ENCODE results near the gene NAT8L.

Gene NAT8L

DNA sequence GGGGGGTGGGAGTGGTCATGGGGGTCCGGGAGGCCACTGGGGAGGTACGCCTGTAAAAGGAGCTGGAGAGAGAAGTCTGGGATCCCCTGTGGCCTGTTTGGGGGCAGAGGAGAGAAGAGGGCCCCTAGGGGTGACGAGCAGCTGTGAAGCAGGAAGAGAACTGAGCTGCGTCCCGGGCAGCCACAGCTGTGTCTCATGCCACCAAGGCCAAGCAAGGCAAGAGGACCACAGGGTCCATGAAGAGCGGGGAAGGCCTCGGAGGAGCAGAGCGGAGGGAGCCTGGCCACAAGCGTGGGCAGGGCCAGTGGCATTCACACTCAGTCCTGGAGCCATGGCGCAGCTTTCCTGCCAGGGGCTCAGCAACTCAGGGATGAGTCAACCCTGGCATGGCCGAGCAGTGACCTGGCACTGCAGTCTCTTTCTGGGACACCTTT, 13.6 kb upstream of the NAT8L start:
- peak in 1 of 14 donors; percentile 64 for DNase-seq

DNA sequence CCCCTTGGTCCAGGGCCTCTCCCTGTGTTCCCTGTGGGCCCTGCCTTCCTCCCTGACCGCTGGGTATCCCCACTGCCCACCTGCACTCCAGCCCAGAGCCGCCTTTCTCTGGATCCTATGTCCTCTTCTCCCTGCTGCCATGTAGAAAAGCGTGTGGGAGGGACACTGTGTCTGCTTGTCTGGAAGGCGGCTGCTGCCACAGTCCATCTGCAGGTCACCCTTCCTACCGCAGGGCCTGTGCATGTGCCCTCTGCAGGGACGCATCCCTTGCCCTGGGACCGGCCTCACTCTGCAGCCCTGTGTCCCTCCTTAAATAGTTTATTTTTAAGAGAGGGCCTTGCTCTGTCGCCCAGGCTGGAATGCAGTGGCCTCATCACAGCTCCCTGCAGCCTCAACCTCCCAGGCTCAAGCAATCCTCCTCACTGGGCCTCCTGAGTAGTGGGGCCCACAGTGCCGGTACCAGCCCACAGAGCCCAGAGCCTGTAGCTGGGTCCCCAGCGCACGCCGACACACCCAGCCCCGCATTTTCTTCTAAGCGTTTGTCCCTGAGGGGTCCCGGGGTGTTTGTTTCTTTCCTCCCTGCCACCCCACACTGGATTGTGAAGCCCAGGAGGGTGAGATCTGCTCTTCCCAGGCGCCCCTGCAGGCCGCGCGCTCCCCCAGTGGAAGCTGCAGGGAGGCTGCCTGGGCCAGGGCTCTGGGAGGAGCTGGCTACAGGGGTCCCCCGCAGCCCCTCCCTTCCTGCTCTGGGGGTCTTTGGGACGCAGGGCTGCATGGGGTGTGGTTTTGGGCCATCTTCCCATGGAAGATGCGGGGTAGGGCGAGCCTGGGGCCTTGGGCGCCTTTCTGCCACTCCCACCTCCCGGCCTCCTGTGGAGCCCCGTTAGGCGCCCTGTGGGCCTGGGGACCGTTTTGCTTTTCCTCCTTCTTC, 12.8 kb upstream of the NAT8L start:
- no peak for DNase-seq

DNA sequence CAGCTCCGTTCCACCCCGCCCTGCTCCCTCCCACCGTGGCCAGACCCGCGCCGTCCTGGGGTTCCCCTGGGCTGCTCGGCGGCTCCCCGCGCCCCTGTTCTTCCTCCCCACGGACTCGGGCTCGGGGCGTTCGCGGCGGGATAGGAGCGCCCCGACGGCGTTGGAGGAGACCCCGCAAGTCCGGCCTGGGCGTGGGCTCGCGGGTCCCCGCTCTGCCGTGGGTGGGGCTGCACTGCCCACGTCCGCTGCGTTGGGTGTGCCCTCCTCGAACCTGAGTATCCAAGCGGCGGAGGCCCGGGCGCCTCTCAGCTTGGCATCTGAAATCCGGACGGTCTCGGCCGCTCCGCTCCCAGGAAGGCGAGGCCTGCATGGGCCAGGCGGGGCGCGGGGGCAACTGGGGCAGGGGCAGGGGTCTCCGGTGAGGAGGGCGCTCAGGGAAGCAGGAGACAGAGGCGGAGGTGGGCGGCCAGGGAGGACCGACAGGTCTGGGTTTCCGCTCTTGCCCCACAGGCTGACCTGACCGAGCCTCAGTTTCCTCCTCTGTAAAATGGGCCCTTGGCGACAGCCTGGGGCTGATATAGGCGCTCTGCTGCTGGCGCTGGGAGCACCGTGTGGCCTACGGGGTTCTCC, 12.0 kb upstream of the NAT8L start:
- no peak for DNase-seq

DNA sequence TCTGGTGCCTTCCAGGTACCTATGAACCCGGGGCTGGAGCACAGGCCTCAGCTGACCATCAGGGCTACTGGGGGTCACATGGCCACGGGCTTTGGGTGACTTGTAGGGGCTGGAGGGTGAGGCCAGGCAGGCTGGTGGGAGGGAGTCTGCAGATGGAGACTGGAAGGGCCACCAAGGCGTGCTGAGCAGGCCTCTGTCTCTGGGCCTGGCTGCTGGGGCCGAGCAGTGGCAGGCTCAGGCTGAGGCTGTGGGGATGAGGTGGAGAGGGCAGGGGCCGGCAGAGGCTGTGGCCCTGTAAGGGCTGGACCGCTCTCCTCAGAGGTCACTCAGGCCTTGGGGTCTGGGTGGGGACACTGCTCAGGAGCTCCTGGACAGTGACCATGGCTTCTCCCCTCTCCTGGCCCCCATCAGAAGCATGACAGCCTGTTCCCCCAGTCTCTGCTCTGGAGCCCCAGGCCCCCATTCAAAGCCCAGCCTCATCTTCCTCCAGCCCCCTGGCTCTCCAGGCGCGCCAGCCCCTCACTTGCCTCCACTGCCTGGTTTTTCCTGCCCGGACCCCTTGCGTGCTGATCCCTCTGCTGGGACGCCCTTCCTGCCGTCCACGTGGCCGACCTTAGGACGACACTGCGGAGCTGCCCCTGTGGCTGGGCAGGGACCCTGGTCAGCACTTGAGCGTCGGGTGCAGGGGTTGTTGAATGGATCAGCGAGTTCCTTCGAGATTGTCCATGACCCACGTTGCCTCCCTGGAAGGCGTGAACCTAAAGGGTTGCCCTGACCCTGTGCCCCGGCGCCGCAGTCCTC, 11.1 kb upstream of the NAT8L start:
- no peak for DNase-seq

DNA sequence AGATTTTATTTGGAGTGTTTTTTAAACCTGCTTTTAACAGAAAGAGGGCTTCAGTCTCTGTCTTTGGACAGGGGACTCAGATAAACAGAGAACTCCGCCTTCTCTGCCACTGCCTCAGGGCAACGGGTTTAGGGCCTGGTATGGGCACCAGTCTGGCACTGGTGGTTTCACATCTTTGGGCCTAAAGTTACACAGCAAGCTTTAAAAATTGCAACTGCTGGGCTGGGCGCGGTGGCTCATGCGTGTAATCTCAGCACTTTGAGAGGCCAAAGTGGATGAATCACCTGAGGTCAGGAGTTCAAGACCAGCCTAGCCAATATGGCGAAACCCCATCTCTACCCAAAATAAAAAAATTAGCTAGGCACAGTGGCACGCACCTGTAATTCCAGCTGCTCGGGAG, 10.3 kb upstream of the NAT8L start:
- no peak for DNase-seq

DNA sequence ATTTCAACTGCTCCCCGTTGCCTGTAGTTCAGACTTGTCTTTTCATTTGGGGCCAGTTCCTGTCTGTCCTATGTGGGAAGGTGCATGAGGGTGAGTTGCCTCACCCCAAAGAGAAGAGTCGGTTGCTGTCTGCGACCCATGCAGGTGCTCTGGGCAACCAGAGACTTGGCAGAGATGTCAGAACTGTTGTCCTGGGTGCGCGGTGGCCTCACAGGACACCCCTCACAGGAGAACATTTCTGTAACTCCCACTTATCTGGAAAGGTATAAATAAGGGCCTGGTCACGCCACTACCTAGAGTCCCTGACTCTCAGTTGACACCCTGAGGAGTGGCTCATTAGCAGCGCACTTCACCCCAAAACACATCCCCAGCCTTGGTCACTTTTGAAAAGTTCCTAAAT, 9.7 kb upstream of the NAT8L start:
- DNase-seq: no peak

DNA sequence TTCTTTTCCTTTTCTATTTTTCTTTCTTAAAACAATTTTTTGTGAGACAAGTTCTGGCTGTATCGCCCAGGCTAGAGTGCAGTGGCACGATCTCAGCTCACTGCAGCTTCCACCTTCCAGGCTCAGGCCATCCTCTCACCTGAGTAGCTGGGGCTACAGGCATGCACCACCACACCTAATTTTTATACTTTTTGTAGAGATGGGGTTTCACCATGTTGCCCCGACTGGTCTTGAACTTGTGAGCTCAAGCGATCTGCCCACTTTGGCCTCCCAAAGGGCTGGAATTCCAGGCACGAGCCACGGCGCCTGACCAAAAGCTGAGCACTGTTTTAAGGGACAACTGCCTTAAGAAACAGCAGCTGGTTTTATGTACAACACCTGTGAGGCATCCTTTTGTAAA, 9.3 kb upstream of the NAT8L start:
- no peak for DNase-seq

DNA sequence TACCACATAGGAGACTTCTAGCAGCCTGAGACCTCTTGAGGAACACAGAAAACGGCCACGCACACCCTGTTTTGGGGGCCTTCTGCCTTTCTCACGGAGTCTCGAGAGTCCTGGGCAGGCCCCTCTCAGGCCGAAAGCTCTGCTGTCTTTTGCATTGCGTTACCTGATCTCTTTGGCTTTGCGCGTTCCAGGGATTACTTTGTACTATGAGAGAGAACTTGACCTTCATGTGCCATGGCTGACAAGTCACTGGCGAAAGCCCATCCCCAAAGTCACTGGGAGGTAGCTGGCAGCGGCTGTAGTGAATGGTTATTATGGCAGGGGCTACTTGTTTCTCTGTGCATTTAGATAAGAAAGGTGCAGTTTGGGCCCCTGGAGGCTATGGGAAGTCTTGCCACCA, 8.0 kb upstream of the NAT8L start:
- DNase-seq: no peak

DNA sequence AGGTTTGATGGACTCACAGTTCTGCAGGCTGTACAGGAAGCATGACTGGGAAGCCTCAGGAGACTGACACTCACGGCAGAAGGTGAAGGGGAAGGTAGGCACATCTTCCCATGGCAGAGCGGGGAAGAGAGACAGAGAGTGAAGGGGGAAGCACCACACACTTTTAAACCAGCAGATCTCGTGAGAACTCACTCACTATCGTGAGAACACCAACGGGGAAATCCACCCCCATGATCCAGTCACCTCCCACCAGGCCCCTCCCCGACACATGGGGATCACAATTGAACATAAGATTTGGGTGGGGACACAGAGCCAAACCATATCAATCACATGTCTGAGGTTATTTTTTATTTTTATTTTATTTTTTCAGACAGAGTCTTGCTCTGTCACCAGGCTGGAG, 4.9 kb upstream of the NAT8L start:
- DNase-seq: no peak

DNA sequence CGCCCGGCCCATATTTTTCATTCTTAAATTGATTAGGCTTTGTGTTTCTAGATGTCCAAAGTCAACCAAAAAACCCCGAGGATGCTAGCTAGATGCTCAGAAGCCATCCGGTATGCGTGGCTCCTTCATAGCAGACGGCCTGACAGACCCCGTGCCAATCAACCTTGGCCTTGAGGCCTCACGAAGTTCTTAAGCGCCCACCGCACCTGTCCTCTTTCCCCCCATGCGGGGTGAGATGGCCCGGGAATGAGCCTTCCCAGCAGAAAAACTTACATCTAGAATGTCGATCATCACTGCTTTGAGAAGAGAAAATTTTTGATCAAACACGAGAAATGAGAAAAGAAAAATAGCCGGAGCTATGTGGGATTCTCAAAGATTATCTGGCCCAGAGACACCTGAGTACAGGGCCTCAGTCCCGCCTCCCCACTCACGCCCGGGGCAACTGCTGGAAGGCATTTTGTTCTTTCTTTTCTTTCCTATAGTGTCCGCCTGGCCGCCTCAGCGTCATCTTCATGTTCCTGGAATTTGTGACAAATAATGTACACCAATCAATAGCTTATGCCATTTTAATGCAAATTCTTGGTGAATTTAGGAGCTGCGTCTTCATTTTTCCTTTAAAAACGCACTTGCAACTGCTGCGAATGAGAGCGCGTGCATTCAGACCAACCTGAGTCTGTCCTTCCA, 1.6 kb upstream of the NAT8L start:
- no peak for DNase-seq

DNA sequence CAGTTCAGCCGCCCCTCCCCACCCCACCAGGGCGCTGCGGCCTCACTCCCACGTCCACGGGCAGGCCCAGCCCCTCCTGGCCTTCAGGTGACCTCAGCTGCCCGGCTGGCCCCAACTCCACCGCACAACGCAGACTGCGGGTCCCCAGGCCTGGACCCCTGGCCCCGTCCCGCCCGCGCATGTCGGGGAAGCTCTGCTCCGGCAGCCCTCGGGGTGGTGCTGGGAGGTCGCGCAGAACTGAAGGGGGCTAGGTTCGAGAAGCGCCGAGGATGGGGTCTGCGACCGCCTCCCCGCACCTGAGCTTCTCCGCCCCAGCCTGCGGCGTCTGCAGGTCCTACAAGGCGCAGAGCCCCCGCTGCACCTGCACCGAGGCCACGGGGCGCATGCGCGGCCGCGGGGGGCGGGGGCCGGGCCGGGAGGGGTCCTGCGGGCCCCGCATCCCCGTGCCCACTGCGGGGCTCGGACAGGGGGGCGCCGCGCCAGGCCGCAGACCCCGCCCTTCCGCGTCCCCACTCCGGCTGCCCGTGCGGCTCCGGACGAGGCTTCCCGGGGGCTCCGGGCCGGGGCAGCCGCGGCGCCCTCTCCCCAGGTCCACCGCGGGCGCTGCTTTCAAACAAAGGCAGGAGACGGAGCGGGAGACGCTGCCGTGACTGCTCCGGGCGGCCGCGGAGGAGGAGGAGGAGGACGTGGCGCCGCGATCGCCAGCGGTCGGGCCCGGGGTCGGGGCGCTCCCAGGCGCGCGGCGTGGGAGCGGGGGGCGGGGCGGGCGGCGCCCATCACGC, 672 bp upstream of the NAT8L start:
- DNase-seq: peak in 6 of 14 donors; percentile 27 to 81 (median 50)

DNA sequence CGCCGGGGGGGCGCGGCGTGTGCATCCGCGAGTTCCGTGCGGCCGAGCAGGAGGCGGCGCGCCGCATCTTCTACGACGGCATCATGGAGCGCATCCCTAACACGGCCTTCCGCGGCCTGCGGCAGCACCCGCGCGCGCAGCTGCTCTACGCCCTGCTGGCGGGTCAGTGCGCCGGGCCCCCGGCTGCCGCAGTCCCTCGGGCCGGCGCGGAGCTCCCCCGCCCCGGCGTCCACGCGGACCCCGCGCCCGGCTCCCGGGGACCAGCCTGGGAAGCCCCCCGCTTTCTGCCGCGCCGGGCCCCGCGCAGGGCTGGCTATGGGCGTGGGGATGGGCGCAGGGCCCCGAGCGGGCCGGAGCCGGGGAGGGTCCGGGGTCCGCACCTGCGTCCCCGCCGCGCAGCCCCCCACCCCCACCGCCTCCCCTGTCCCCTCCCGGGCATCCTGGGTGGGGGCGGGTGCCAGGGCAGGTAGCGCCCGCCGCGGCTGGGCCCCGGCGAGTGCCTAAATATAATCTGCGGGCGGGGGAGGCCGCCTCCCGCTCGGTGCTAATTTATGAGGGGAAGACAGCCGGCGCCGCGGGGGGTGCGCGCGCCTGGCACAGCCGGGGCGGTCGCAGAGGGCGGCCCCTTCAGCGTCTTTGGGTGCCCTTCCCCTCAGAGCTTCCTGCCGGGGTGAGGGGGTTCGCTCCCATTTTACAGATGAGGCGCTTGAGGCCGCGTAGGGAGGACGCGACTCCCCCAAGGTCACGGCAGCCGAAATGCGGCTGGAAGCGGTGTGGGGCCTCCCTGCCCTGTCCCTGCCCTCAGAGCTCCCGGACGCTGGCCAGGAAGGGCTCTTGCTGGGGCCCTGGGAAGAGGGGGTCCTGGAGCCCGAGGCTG, 837 bp downstream of the NAT8L start:
- no peak for DNase-seq

DNA sequence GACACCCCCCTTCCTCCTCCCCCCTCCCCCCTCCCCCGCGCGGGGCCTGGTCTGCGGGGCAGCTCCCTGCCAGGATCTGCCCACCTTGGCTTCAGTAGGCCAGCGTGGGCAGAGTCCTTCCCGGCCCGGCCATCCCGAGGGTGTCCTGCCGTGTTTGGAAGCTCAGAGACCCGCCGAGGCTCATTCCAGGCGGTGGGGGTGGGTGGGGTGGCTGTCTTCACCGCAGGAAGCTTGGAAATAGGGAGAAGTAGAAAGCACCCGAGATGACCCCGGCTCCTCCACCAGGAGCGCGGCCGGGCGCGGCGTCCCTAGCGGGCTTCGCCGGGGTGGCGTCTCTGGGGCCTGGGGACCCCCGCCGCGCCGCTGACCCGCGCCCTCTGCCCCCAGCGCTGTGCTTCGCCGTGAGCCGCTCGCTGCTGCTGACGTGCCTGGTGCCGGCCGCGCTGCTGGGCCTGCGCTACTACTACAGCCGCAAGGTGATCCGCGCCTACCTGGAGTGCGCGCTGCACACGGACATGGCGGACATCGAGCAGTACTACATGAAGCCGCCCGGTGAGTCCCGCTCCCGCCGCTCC, 1.6 kb downstream of the NAT8L start:
- DNase-seq: peak in 1 of 14 donors; percentile 41

DNA sequence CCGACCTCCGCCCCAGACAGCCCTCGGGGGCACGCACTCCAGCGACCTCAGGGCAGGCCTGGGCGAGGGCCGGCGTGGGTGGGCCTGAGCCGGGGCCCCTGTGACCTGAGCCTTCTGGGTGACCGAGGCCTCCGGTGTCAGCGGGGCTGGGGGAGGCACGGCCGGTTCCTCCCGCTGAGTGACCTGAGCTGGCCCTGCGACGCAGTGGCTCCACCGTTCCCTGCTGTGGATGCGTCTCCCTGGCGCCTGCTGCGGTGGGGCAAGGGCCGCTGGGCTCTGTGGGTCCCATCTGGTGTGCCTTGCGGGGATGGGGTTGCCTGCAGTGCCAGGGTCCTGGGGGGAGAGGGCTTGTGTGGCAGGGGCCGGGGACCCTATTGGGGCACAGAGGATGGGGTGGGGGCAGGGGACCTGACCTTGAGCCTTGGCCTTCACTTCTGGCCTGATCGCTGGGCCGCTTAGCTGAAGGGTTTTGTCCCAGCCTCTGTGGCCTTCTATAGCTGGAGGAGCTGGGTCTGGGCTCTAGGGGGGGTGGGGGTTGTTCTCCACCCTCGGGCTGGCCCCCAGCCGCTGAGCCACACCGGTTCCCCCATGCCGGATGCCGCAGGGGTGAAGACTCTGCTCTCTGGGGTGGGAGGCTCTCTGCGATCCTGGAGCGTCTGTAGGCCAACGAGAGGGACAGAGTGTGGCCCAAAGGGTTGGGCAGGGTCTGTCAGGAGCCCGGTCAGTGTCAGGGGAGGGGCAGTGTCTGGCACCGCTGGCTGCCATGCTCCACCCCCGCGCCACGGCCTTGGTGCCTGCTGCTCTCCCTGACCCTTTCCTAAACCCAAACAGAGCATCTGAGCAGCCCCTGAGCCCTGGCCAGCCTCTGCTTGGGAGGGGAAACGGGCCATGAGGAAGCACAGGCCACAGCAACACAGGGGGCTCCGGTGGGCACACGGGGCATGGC, 2.3 kb downstream of the NAT8L start:
- no peak for DNase-seq

DNA sequence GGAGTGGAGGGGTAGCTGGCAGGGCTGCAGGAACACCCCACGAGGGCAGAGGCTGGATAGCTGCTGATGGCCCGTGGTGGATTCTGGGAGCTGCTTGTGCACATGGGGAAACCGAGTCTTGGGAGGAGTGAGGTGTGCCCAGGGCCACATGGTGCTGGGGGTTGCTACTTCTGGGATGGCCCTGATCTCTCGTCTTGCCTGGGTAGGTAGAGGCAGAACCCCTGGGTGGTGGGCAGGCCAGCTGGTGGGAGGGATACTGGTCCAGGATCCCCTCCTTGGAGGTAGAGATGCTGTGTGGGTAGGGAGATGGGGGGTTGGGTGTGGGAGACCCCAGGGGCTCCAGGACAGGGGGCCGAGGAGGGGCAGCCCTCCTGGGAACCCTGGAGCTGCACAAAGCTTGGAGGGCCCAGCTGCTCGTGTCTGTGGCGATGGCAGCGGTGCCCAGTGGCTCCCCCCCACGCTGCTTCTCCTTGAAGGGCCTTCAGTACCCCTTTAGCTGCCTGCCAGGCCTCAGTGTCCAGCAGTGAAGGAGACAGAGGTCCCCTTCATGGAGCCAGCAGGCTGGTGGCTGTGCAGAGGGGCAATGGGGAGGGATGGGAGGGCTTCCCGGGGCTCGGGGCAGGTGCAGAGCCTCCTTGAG, 3.2 kb downstream of the NAT8L start:
- DNase-seq: no peak

DNA sequence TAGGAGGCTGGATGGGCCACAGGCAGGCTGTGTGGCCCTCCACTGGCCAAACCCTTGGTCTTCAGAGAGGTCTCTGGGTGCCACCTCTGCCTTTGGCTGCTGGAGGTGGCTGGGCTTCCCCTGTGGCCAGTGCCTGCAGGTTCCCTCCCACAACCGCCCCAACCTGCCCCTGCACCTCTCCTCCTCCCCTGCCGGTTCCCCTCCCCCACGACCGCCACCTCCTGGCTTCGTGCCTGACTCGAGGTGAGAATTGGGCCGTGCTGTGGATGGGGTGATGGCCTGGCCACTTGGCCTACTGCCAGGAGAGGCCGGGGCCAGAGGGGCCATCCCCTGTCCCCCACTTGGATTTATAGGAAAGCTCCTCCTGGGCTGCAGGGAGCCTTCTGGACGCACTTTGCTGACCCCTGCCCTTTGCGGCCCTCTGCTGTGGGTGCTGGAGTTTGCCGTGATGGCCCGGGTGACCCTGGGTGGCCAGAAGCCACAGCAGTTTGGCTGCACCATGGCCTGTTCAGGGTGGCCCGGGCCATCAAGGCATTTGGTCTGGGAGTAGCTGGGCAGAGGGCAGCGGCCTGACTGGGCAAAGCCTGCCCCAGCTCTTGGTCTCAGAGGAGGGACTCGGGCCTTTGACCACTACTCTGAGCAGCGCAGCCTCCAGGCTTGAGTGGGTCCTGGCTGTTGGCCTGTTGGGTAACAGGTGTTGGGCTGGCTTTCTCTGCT, 3.8 kb downstream of the NAT8L start:
- DNase-seq: no peak

DNA sequence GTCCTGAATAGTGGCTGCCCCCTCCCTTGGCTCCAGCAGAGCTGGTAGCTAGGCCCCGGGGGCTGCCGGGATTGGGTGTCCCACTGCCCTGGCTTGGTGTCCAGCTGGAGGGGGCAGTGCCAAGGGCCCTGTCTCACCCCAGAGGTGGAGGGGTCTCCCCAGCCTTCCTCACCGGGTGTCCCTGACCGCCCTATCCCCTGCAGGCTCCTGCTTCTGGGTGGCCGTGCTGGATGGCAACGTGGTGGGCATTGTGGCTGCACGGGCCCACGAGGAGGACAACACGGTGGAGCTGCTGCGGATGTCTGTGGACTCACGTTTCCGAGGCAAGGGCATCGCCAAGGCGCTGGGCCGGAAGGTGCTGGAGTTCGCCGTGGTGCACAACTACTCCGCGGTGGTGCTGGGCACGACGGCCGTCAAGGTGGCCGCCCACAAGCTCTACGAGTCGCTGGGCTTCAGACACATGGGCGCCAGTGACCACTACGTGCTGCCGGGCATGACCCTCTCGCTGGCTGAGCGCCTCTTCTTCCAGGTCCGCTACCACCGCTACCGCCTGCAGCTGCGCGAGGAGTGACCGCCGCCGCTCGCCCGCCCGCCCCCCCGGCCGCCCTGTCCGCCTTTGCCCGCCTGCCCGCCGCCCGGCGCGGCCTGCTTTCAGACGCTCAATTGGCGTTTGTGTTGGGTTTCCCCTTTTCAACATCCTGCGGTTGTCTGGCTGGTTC, 4.6 kb downstream of the NAT8L start:
- no peak for DNase-seq
